Measurements from ENCODE around the gene NLRP3. TPM values are rescaled to one million over a fixed set of nuclear protein-coding genes. Genes with fewer than 3 reads are reported as not detected.

Gene NLRP3
- total RNA-seq, 1 experiment from 2014 or later = 1.4 TPM

DNA sequence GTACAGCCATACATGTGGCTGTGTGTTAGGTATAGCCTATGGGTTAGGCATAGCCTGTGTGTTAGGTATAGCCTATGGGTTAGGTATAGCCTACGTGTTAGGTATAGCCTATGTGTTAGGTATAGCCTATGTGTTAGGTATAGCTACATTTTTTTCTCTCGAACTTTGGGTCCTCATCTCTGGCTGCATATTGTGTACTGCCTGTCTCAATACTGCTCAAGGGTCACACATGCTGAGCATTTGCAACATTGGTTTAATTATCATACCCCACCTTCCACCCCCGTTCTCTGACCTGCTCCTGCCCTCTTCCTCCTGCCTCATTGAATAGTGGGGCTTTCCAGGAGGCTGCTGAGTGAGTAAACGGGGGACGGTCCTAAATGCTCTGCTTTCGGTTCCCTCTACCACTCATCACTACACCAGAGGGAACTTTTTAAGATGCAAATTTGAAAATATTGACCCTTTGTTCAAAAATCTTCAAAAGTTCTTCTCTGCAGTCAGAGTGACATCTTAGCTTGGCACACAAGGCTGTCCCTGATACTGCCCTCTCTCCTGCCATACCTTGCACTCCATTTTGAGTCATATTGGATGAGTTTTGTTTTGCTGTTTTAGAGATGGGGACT, 24.1 kb downstream of the NLRP3 start:
- Histone ChIP-seq H3K4me3 (ENCODE audit: insufficient read depth, low read depth, low read length) (no peak overlapping the region), H3K36me3 (replicated peaks; ENCODE audit: control insufficient read depth, insufficient read depth, low read length) (no peaks in the 10 kb centered on the region), H3K27me3 (ENCODE audit: control insufficient read depth, insufficient read depth, low read length) (no peaks in the 10 kb centered on the region)
- no peak for DNase-seq

GRCh38 chr1:247441606-247442005, 25.6 kb downstream of the NLRP3 start:
- Histone ChIP-seq H3K4me3 (ENCODE audit: insufficient read depth, low read depth, low read length) (no peak overlapping the region), H3K36me3 (replicated peaks; ENCODE audit: control insufficient read depth, insufficient read depth, low read length) (no peaks in the 10 kb centered on the region), H3K27me3 (ENCODE audit: control insufficient read depth, insufficient read depth, low read length) (no peaks in the 10 kb centered on the region)
- DNase-seq = no peak

- no peak for DNase-seq
- Histone ChIP-seq H3K4me3 (ENCODE audit: insufficient read depth, low read depth, low read length) (no peak overlapping the region), H3K27me3 (ENCODE audit: control insufficient read depth, insufficient read depth, low read length) (no peaks in the 10 kb centered on the region), H3K36me3 (replicated peaks; ENCODE audit: control insufficient read depth, insufficient read depth, low read length) (no peaks in the 10 kb centered on the region)
Observed at GRCh38 chr1:247442164-247442563, 26.2 kb downstream of the NLRP3 start.

DNA sequence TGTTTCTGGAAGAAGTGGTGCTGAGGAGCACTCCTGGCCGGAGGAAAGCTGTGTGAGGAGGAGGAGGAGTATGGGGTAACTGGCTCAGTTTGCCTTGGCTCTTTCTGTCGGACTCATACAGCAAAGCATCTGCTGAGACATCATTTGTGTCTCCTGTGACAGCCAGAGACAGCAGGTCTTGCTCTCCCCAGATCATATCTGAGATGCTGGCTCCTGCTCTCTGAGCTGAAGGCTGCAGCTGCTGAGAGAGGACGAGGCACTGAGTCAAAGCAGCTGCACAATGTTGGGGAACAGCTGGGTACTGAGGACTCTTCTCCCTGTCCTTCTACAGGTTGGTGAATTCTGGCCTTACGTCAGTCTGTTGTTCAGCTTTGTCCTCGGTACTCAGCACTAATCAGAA, 27.7 kb downstream of the NLRP3 start:
- Histone ChIP-seq H3K36me3 (replicated peaks; ENCODE audit: control insufficient read depth, insufficient read depth, low read length) (no peaks in the 10 kb centered on the region), H3K4me3 (ENCODE audit: insufficient read depth, low read depth, low read length) (no peak overlapping the region), H3K27me3 (ENCODE audit: control insufficient read depth, insufficient read depth, low read length) (no peaks in the 10 kb centered on the region)
- no peak for DNase-seq

GRCh38 chr1:247444571-247444970, 28.6 kb downstream of the NLRP3 start:
- no peak for DNase-seq
- Histone ChIP-seq H3K4me3 (ENCODE audit: insufficient read depth, low read depth, low read length) (no peak overlapping the region), H3K36me3 (replicated peaks; ENCODE audit: control insufficient read depth, insufficient read depth, low read length) (no peaks in the 10 kb centered on the region), H3K27me3 (ENCODE audit: control insufficient read depth, insufficient read depth, low read length) (no peaks in the 10 kb centered on the region)

DNA sequence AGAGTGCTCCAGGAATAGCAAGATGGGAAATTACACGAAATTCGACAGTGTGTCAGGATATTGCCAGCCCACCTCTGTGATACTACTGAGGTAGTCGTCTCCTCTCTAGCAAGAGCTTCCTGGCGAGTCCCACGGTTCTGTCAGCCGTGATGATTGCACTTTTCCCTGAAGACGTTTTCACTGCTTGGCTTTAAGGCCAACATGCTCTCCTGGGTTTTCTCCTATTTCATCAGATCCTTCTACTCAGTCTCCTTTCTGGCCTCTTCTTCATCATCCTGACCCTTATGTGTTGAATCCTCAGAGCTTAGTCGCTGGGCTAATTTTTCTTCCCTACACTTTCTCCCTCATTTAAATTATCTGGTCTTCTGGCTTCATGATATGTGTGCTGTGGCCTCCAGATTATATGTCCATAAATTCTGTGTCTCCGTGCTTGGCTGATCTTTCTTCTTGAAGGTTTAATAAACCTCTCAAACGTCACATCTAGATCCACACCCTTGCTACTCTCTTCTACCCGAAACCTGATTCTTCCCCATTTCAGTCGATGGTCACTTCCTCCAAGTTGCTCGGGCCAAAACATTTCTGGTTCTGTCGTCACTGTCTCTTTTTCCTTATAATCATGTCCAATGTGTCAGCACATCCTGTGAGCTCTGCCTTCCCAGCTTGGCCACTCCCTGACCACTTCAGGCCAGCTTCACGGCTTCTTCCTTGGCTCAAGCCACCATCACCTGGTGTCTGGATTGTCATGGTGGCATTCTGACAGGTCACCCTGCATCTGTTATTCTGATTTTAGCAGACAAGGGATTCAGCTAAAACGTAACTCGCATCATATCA, 29.8 kb downstream of the NLRP3 start:
- H3K27me3 ChIP-seq (ENCODE audit: control insufficient read depth, insufficient read depth, low read length) = no peaks in the 10 kb centered on the region
- no peak overlapping the region for H3K4me3 ChIP-seq (ENCODE audit: insufficient read depth, low read depth, low read length)
- DNase-seq = no peak
- H3K36me3 ChIP-seq (replicated peaks; ENCODE audit: control insufficient read depth, insufficient read depth, low read length) = no peaks in the 10 kb centered on the region

DNA sequence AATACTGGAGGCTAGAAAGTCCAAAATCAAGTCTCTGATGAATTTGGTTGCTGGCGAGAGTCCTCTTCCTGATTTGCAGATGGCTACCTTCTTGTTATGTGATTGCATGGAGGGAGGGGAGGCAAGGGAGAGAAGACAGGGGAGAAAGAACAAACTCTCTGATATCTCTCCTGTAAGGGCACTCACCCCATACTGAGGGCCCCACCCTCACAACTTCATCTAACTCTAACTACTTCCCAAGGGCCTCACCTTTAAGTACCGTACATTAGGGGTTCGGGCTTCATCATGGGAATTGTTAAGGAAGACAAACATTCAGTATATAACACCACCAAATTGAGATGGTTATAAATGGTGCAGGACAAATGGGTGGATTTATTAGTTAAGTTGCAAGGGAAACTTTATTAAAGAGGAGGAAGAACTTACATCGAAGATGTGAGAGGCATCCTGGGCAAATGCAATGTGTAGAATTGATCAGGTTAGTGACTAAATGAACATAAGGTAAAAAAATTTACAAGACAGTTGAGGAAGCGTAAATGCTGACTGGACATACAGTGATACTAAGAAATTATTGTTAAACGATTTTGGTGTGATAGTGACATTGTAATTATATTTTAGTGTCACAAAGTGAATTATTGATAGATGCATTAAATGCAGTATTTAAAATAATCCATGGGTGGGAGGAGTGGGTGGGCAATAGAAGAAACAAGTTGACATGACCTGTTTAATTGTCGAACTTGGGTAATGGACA, 31.4 kb downstream of the NLRP3 start:
- no peak for DNase-seq
- Histone ChIP-seq H3K36me3 (replicated peaks; ENCODE audit: control insufficient read depth, insufficient read depth, low read length) (no peaks in the 10 kb centered on the region), H3K4me3 (ENCODE audit: insufficient read depth, low read depth, low read length) (no peak overlapping the region)

GRCh38 chr1:247448107-247448791, 32.3 kb downstream of the NLRP3 start:
- peak; percentile 85 for DNase-seq
- H3K36me3 ChIP-seq (replicated peaks; ENCODE audit: control insufficient read depth, insufficient read depth, low read length) = no peaks in the 10 kb centered on the region
- H3K27me3 ChIP-seq (ENCODE audit: control insufficient read depth, insufficient read depth, low read length) = no peaks in the 10 kb centered on the region

More for the DNA sequence above, 31.4 kb downstream of the NLRP3 start:
- no peaks in the 10 kb centered on the region for H3K27me3 ChIP-seq (ENCODE audit: control insufficient read depth, insufficient read depth, low read length)

DNA sequence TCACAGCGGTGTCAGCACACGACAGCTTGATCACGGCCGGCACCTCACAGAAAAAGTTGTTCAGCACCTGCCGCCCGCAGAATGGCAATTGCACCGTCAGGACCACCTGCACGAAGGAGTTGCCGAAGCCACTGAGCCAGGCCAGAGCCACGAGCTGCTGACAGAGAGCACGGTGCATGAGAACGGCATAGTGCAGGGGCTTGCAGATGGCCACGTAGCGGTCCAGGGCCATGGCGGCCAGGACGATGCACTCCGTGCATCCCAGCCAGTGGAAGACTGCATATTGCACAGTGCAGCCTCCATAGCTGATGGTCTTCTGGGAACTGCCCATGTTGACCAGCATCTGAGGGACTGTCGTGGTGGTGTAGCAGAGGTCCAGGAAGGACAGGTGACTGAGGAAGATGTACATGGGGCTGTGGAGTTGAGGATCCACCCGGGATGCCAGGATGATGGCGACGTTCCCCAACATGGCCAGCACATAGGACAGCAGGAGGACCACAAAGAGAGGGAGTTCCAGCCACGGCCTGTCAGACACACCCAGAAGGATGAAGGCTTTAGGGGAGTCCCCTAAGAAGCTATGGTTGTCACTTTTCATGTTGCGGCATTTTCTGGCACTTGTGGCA, 35.5 kb downstream of the NLRP3 start:
- no peak overlapping the region for H3K4me3 ChIP-seq (ENCODE audit: insufficient read depth, low read depth, low read length)
- no peak for DNase-seq
- no peaks in the 10 kb centered on the region for H3K36me3 ChIP-seq (replicated peaks; ENCODE audit: control insufficient read depth, insufficient read depth, low read length)
- no peaks in the 10 kb centered on the region for H3K27me3 ChIP-seq (ENCODE audit: control insufficient read depth, insufficient read depth, low read length)

More at GRCh38 chr1:247448107-247448791, 32.3 kb downstream of the NLRP3 start:
- H3K4me3 ChIP-seq (ENCODE audit: insufficient read depth, low read depth, low read length) = peak overlapping the region; percentile 22; the same call in 1 of the 2 replicates

DNA sequence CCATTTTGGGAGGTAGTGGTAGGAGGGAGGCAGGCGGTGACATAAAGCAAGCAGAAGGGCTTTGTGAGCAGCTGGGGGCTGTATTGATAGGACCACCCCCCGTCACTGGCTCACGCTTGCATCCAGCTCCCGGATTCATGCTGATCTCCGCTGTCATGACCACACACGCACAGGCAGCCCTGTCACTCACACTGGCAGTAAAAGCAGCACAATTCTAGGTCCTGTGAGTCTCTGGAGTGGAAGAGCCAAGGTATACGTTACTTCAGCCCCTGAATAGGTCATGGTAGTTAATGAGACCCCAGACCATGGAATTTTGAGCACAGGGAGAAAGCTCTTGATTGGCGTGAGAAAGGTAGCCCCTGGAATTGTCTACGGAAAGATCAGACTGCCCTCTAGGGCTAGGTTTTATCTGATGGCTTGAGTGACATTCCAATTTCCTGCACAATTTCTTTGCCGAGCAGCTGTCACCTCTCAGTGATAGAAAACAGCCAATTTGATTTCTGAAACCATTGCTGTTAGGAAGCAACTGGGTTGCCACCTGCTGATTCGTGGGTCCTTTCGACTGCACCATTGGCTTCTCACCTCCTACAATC, 36.6 kb downstream of the NLRP3 start:
- Histone ChIP-seq H3K27me3 (ENCODE audit: control insufficient read depth, insufficient read depth, low read length) (no peaks in the 10 kb centered on the region), H3K4me3 (ENCODE audit: insufficient read depth, low read depth, low read length) (no peak overlapping the region), H3K36me3 (replicated peaks; ENCODE audit: control insufficient read depth, insufficient read depth, low read length) (no peaks in the 10 kb centered on the region)
- DNase-seq = no peak

GRCh38 chr1:247453245-247453644, 37.3 kb downstream of the NLRP3 start:
- DNase-seq = no peak
- Histone ChIP-seq H3K27me3 (ENCODE audit: control insufficient read depth, insufficient read depth, low read length) (no peaks in the 10 kb centered on the region), H3K4me3 (ENCODE audit: insufficient read depth, low read depth, low read length) (no peak overlapping the region), H3K36me3 (replicated peaks; ENCODE audit: control insufficient read depth, insufficient read depth, low read length) (no peaks in the 10 kb centered on the region)

GRCh38 chr1:247453997-247454396, 38.0 kb downstream of the NLRP3 start:
- Histone ChIP-seq H3K27me3 (ENCODE audit: control insufficient read depth, insufficient read depth, low read length) (no peaks in the 10 kb centered on the region), H3K36me3 (replicated peaks; ENCODE audit: control insufficient read depth, insufficient read depth, low read length) (no peaks in the 10 kb centered on the region), H3K4me3 (ENCODE audit: insufficient read depth, low read depth, low read length) (no peak overlapping the region)
- DNase-seq = no peak

- Histone ChIP-seq H3K4me3 (ENCODE audit: insufficient read depth, low read depth, low read length) (no peak overlapping the region), H3K36me3 (replicated peaks; ENCODE audit: control insufficient read depth, insufficient read depth, low read length) (no peaks in the 10 kb centered on the region), H3K27me3 (ENCODE audit: control insufficient read depth, insufficient read depth, low read length) (no peaks in the 10 kb centered on the region)
- DNase-seq = no peak
Observed at GRCh38 chr1:247456021-247456420, 40.0 kb downstream of the NLRP3 start.
